Smooth muscle cell (in vitro differentiated cells): ENCODE results near the gene PSMB8. TPM values are rescaled to one million over a fixed set of nuclear protein-coding genes. Genes with fewer than 3 reads are reported as not detected.

Experiments used
- DNase-seq: peaks from one replicate; lab custom pipeline; 2025; ENCODE audit not compliant: unreplicated experiment; lab: John Stamatoyannopoulos, UW
- H2AFZ ChIP-seq: fragments of 200-600 bp; sonication (generic); 2 replicates; pipeline ENCODE4 v1.6.0; 2016; ENCODE audit warnings: antibody characterized with exemption, low read depth, mild to moderate bottlenecking
- H3F3A ChIP-seq: fragments of 200-600 bp; sonication (generic); 2 replicates; pipeline ENCODE4 v1.6.0; 2017; ENCODE audit warnings: antibody characterized with exemption, low read depth
- H3K27ac ChIP-seq: fragments of 200-600 bp; sonication (generic); 2 replicates; pipeline ENCODE4 v1.5.1; 2016; ENCODE audit warnings: low read depth, mild to moderate bottlenecking
- H3K27me3 ChIP-seq: fragments of 200-600 bp; sonication (generic); 2 replicates; pipeline ENCODE4 v1.6.1; 2016; ENCODE audit warnings: low read depth, mild to moderate bottlenecking
- H3K36me3 ChIP-seq: fragments of 200-600 bp; sonication (generic); 2 replicates; pipeline ENCODE4 v1.5.1; 2016; ENCODE audit warnings: low read depth
- H3K4me1 ChIP-seq: fragments of 200-600 bp; sonication (generic); 2 replicates; pipeline ENCODE4 v1.5.1; 2016; ENCODE audit warnings: low read depth
- H3K4me2 ChIP-seq: fragments of 200-600 bp; sonication (generic); 2 replicates; pipeline ENCODE4 v1.6.0; 2016; ENCODE audit warnings: mild to moderate bottlenecking
- H3K4me3 ChIP-seq: fragments of 200-600 bp; sonication (generic); 2 replicates; pipeline ENCODE4 v1.5.1; 2016; ENCODE audit warnings: mild to moderate bottlenecking
- H3K79me2 ChIP-seq: fragments of 200-600 bp; sonication (generic); 2 replicates; pipeline ENCODE4 v1.6.0; 2016; ENCODE audit warnings: low read depth, mild to moderate bottlenecking
- H3K9ac ChIP-seq: fragments of 200-600 bp; sonication (generic); 2 replicates; pipeline ENCODE4 v1.6.0; 2016; ENCODE audit warnings: low read depth
- H3K9me3 ChIP-seq: fragments of 200-600 bp; sonication (generic); replicated peaks from 2 replicates; pipeline ENCODE4 v1.5.1; 2016; ENCODE audit warnings: low read depth
- H4K20me1 ChIP-seq: fragments of 200-600 bp; sonication (generic); 2 replicates; pipeline ENCODE4 v1.6.0; 2016; ENCODE audit warnings: low read depth
- WGBS: methylation state at CpG from one replicate; pipeline ENCODE4 v1.1.7; 2016; ENCODE audit warnings: low lambda C conversion rate; 5-methylcytosine and 5-hydroxymethylcytosine counted together
- polyA plus RNA-seq: library from polyadenylated mRNA; unstranded; fragments of >200 nt; fragmentation: Nextera tagmentation; extraction: Ambion mirVana; gene quantifications from 2 replicates; pipeline ENCODE4 v1.2.1, GENCODE V29; 2016
- total RNA-seq: library from RNA; depleted of rRNA; stranded (reverse); fragments of >200 nt; gene quantifications from 2 replicates; pipeline ENCODE4 v1.2.3, GENCODE V29; 2014
- TF ChIP-seq, protein P1 (sequence below): fragments of 200-600 bp; sonication (generic); IDR thresholded peaks from 2 replicates; pipeline ENCODE4 v1.5.1; 2017; ENCODE audit warnings: borderline replicate concordance, mild to moderate bottlenecking, antibody characterized with exemption; ENCODE audit not compliant: insufficient read depth, poor library complexity, severe bottlenecking

The PSMB8 gene
- total and polyA plus RNA-seq, 2 experiments from 2014 or later = 5.0 to 16.7 TPM

DNA sequence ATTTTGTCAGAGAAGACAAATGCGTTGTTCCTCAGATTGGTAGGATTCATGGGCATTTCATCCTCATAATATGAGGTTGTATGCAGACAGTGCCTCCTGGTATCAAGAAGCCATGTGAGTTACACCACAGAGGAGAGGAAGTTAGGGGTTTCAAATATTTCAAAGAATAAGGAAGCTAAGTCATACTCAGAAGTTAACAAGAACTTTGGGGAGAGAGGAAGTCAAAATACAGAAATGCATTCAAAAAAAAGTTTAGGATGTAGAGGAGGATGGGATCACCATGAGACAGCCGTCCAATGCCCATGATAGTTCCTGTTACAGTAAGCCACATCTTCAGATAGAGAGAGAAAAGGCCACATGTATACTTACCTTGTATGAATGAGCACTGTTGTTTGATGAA is 49.3 kb downstream of the PSMB8 start:
- 92% methylated on average over 2 of the region's 2 CpGs for WGBS
- Histone ChIP-seq H3K9ac (no peak overlapping the region), H3F3A (no peaks in the 10 kb centered on the region), H2AFZ (no peak overlapping the region), H3K4me2 (no peak overlapping the region), H3K4me3 (no peak overlapping the region), H3K4me1 (peaks cover 3% of the 10 kb centered on the region), H3K27me3 (peaks cover 4% of the 10 kb centered on the region), H3K79me2 (no peaks in the 10 kb centered on the region), H4K20me1 (no peaks in the 10 kb centered on the region), H3K36me3 (no peaks in the 10 kb centered on the region), H3K27ac (no peak overlapping the region), H3K9me3 (no peaks in the 10 kb centered on the region)
- TF ChIP-seq, protein P1, sequence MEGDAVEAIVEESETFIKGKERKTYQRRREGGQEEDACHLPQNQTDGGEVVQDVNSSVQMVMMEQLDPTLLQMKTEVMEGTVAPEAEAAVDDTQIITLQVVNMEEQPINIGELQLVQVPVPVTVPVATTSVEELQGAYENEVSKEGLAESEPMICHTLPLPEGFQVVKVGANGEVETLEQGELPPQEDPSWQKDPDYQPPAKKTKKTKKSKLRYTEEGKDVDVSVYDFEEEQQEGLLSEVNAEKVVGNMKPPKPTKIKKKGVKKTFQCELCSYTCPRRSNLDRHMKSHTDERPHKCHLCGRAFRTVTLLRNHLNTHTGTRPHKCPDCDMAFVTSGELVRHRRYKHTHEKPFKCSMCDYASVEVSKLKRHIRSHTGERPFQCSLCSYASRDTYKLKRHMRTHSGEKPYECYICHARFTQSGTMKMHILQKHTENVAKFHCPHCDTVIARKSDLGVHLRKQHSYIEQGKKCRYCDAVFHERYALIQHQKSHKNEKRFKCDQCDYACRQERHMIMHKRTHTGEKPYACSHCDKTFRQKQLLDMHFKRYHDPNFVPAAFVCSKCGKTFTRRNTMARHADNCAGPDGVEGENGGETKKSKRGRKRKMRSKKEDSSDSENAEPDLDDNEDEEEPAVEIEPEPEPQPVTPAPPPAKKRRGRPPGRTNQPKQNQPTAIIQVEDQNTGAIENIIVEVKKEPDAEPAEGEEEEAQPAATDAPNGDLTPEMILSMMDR = no peak
- DNase-seq = no peak

DNA sequence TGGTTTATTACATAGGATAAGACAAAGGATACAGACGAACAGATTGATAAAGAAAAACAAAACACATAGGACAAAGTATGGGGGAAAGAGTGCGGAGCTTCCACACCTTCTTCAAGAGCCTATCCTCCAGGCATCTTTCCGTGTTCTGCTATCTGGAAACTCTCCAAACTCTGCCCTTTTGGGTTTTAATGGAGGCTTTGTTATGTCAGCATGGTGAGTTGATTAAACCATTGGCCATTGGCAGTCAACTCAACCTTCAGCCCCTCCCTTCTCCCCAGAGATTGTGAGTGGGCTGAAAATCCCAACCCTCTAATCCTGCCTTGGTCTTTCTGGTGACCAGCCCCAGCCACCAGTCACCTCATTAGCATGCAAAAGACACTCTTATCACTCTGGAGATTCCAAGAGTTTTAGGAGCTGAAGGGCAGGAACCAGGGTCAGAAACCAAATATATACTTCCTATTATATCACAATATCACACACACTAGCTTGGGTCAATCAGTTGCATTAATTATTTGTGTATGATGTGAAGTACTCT is 50.9 kb downstream of the PSMB8 start:
- no peaks in the 10 kb centered on the region for H3K79me2 ChIP-seq
- H3K27me3 ChIP-seq = peaks cover 4% of the 10 kb centered on the region
- no peak overlapping the region for H3K27ac ChIP-seq
- H3F3A ChIP-seq = no peaks in the 10 kb centered on the region
- no peak for DNase-seq
- peaks cover 3% of the 10 kb centered on the region for H3K4me1 ChIP-seq
- H3K36me3 ChIP-seq = no peaks in the 10 kb centered on the region
- 52% methylated on average over 3 of the region's 3 CpGs for WGBS
- H3K4me2 ChIP-seq = no peak overlapping the region
- H3K9ac ChIP-seq = no peak overlapping the region
- H3K9me3 ChIP-seq = no peaks in the 10 kb centered on the region
- H4K20me1 ChIP-seq = no peaks in the 10 kb centered on the region
- no peak overlapping the region for H3K4me3 ChIP-seq
- no peak overlapping the region for H2AFZ ChIP-seq
- TF ChIP-seq, protein P1 = no peak

Other genes starting within 250 kb of the PSMB8 start
- gene HLA-DQA1, start 206.6 kb downstream of the PSMB8 start, total RNA-seq = 1.0 TPM in 1 of 2 replicates, not detected in the other
- gene HLA-DQA1, start 206.6 kb downstream of the PSMB8 start, polyA plus RNA-seq = not detected in 2 replicates
- 6.5 and 6.6 TPM in 2 replicates for gene HLA-DQB1, start 177.4 kb downstream of the PSMB8 start, total RNA-seq
- 8.7 and 28.0 TPM in 2 replicates for gene HLA-DQB1, start 177.4 kb downstream of the PSMB8 start, polyA plus RNA-seq
- gene HLA-DQA2, start 102.7 kb downstream of the PSMB8 start, total RNA-seq = not detected in 2 replicates
- gene HLA-DQA2, start 102.7 kb downstream of the PSMB8 start, polyA plus RNA-seq = not detected in 2 replicates
- not detected in 2 replicates for gene HLA-DQB2, start 80.5 kb downstream of the PSMB8 start, total RNA-seq
- gene HLA-DQB2, start 80.5 kb downstream of the PSMB8 start, polyA plus RNA-seq = not detected in 2 replicates
- 0.09 and 1.4 TPM in 2 replicates for gene HLA-DOB, start 27.0 kb downstream of the PSMB8 start, total RNA-seq
- gene HLA-DOB, start 27.0 kb downstream of the PSMB8 start, polyA plus RNA-seq = not detected in 2 replicates
- gene TAP2, start 5.3 kb downstream of the PSMB8 start, total RNA-seq = 5.3 and 6.1 TPM in 2 replicates
- 0.40 and 1.5 TPM in 2 replicates for gene TAP2, start 5.3 kb downstream of the PSMB8 start, polyA plus RNA-seq
- gene TAP1, start 9.7 kb upstream of the PSMB8 start, total RNA-seq = 11.2 and 13.7 TPM in 2 replicates
- gene TAP1, start 9.7 kb upstream of the PSMB8 start, polyA plus RNA-seq = 18.4 and 22.4 TPM in 2 replicates
- 0.63 TPM in 1 of 2 replicates, not detected in the other for gene PSMB9, start 10.1 kb upstream of the PSMB8 start, total RNA-seq
- gene PSMB9, start 10.1 kb upstream of the PSMB8 start, polyA plus RNA-seq = 1.7 and 2.2 TPM in 2 replicates
- not detected in 2 replicates for gene HLA-DMB, start 97.0 kb upstream of the PSMB8 start, total RNA-seq
- not detected in 2 replicates for gene HLA-DMB, start 97.0 kb upstream of the PSMB8 start, polyA plus RNA-seq
- 0.90 and 3.1 TPM in 2 replicates for gene HLA-DMA, start 109.0 kb upstream of the PSMB8 start, total RNA-seq
- gene HLA-DMA, start 109.0 kb upstream of the PSMB8 start, polyA plus RNA-seq = 4.0 and 4.8 TPM in 2 replicates
- gene BRD2, start 124.5 kb upstream of the PSMB8 start, total RNA-seq = 205 and 244 TPM in 2 replicates
- gene BRD2, start 124.5 kb upstream of the PSMB8 start, polyA plus RNA-seq = 162 and 197 TPM in 2 replicates
- 0.09 TPM in 1 of 2 replicates, not detected in the other for gene HLA-DOA, start 165.5 kb upstream of the PSMB8 start, total RNA-seq
- gene HLA-DOA, start 165.5 kb upstream of the PSMB8 start, polyA plus RNA-seq = 0.26 TPM in 1 of 2 replicates, not detected in the other
- gene HLA-DPA1, start 229.6 kb upstream of the PSMB8 start, total RNA-seq = 1.1 and 1.6 TPM in 2 replicates
- 1.1 and 1.3 TPM in 2 replicates for gene HLA-DPA1, start 229.6 kb upstream of the PSMB8 start, polyA plus RNA-seq
- 10.8 and 14.8 TPM in 2 replicates for gene HLA-DPB1, start 231.9 kb upstream of the PSMB8 start, total RNA-seq
- 19.4 and 20.3 TPM in 2 replicates for gene HLA-DPB1, start 231.9 kb upstream of the PSMB8 start, polyA plus RNA-seq